Muscle of back (tissue), 11 donors: ENCODE data around the gene SET. TPM values are rescaled to one million over a fixed set of nuclear protein-coding genes. Genes with fewer than 3 reads are reported as not detected.
A peak's percentile ranks its signal among the peaks of the same experiment; 100 is the strongest.

ENCODE experiments used
- DNase-seq, 3 donors: peaks; one replicate each; pipeline versions ENCODE4 v3.0.0 to v3.0.0-alpha.2; 2013
- polyA plus RNA-seq, 10 donors: library from polyadenylated mRNA; unstranded; fragments of 120-200 nt; gene quantifications; one replicate each; pipeline ENCODE4 v1.2.1, GENCODE V29; 2013; ENCODE audit not compliant: insufficient read length in 10 of 10

Gene SET
- polyA plus RNA-seq, 10 donors, result 283 to 402 (median 330) TPM

DNA sequence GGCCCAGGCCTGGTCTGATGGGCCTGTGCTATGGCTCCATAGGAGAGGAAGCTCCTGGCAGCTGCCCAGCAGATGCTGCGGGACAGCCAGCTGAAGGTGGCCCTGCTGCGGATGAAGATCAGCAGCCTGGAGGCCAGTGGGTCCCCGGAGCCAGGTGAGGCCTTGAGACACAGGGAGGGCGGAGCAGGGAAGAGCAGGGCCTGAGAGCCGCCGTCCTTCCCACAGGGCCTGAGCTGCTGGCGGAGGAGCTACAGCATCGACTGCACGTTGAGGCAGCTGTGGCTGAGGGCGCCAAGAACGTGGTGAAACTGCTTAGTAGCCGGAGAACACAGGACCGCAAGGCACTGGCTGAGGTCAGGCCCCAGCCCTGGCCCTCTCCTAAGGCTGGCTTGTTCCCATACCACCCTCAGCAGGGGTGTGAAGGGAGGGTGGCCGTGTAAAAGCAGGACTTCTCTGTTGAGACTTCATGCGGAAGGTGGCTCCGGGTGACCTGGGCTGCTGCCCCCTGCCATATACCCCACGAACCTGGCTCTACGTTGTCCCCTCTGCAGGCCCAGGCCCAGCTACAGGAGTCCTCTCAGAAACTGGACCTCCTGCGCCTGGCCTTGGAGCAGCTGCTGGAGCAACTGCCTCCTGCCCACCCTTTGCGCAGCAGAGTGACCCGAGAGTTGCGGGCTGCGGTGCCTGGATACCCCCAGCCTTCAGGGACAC is 17.8 kb downstream of the SET start:
- peak in 1 of 3 donors; percentile 54 for DNase-seq

DNA sequence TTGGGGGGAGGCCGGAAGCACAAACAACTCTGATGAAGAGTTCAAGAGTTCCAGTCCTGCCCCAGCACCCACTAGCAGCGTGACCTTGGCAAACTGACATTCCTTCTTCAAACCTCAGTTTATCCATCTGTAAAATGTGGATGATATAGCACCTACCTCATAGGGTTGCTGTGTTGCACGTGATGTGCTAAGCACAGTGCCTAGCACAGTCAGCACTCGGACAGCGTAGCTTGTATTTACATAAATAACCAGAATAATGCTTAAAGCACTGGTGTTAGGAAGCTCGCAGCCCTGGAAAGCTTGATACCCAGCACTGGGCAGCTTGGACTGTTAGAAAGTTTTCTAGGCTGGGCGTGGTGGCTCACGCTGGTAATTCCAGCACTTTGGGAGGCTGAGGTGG is 18.4 kb downstream of the SET start:
- no peak for DNase-seq

- no peak for DNase-seq
These were observed 23.7 kb downstream of the SET start for GRCh38 chr9:128712451-128713410.

GRCh38 chr9:128713411-128713780 is 24.4 kb downstream of the SET start:
- no peak for DNase-seq

DNA sequence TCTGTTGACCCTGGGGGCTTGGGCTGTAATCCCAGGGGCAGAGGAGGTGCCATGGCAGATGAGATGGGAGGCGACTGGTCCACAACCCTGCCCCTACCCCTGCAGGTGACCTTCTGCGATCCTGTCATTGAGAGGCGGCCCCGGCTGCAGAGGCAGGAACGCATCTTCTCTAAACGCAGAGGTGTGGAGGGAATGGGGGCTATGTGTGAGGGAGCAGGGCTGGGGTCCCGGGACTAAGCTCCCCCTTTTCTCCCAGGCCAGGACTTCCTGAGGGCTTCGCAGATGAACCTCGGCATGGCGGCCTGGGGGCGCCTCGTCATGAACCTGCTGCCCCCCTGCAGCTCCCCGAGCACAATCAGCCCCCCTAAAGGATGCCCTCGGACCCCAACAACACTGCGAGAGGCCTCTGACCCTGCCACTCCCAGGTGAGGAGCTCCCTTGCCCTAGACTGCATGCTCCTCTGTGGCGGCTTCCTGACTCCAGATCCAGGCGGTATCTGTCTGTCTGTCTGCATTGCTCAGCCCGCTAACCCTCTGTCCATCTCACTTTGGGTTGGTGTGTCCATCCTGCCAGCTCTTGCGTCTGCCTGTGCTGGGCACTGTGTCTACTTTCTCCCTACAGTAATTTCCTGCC is 25.0 kb downstream of the SET start:
- no peak for DNase-seq

DNA sequence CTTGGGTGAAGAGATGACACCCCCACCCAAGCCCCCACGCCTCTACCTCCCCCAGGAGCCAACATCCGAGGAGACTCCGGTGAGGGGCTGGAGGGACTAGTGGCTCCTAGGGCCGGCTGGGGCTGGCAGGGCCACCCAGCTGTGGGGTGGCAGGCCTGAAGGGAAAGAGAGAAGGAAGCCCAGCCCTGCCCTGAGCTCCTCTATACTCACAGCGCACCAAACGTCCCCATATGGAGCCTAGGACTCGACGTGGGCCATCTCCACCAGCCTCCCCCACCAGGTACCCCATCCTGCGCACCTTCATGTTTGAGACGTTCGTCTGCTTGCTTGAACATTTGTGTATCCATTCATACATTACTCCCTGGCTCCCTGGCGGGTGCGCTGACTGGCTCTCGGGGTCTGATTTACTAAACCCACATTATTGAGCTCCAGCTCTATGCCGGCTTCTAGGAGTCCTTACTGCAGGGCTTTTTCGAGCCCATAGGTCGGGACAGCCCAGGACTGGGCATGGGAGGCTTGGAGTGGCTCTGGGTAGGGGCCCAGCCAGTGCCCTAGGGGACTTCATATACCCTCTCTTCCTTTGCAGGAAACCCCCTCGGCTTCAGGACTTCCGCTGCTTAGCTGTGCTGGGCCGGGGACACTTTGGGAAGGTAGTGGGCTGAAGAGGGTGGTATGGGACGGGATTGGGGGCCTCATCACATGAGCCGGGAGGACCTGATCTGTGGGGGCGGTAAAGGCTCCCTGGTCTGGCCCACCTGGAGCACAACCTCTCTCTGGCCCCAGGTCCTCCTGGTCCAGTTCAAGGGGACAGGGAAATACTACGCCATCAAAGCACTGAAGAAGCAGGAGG is 25.8 kb downstream of the SET start:
- no peak for DNase-seq

DNA sequence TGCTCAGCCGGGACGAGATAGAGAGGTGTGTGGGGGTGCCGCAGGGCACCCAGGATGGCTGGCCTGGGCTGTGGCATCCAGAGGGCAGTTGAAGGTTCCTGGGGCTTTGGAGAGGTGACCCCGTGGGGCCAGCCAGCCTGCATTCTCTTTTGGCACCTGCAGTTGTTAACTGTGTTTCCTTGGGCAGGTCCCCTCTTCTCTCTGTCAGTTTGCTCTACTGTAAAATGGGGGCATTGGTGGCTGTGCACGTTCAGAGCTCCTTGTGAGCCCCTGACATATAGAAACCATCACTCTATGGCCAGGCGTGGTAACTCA is 26.4 kb downstream of the SET start:
- no peak for DNase-seq

DNA sequence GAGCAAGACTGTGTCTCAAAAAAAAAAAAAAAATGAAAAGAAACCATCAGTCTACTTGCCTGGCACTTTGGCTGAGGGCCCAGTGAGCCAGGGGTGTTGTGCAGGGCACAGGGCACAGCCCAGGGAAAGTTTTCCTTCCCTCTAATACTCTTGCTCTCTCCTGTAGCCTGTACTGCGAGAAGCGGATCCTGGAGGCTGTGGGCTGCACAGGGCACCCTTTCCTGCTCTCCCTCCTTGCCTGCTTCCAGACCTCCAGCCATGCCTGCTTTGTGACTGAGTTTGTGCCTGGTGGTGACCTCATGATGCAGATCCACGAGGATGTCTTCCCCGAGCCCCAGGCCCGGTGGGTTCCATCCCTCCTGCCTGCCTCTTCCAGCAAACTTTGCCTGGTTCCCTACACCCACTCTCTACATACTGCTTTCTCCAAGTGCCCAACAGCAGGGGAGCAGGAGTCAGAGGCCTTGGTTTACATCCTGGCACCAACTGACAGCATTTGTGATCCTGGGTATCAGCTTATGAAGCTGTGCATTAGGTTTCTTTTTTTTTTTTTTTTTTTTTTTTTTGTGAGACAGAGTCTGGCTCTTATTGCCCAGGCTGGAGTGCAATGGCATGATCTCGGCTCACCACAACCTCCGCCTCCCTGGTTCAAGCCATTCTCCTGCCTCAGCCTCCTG is 27.7 kb downstream of the SET start:
- no peak for DNase-seq

DNA sequence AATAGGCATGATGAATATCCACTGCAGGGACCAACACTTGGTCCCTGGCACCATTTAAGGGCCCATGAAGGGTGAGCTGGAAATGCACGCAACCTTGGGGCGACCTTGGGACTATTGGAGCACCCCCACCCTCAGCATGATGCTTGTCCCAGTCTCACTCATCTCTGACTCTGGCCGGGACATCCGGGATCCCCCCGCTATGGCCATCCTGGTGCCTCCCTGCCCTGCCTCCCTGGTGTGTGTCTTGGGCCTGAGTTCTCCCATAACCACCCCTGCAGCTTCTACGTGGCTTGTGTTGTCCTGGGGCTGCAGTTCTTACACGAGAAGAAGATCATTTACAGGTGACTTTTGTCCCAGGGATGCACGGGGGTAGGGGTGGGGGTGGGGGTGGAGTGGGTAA is 29.0 kb downstream of the SET start:
- no peak for DNase-seq

DNA sequence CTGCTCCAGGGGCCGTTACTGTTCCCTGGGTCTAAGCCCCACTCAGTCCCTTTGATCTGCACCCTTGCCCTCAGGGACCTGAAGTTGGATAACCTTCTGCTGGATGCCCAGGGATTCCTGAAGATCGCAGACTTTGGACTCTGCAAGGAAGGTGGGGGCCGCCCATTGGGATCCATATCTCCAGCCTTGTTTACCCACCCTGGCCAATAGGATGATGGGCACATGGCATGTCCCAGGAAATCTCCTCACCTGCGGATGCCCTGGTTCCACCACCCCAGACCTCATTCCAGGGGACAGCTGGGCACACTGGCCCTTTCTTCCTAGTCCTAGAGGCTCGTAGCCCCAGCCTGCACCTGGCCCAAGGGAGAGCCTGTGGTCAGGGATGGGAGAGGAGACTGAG is 29.5 kb downstream of the SET start:
- DNase-seq, result no peak

DNA sequence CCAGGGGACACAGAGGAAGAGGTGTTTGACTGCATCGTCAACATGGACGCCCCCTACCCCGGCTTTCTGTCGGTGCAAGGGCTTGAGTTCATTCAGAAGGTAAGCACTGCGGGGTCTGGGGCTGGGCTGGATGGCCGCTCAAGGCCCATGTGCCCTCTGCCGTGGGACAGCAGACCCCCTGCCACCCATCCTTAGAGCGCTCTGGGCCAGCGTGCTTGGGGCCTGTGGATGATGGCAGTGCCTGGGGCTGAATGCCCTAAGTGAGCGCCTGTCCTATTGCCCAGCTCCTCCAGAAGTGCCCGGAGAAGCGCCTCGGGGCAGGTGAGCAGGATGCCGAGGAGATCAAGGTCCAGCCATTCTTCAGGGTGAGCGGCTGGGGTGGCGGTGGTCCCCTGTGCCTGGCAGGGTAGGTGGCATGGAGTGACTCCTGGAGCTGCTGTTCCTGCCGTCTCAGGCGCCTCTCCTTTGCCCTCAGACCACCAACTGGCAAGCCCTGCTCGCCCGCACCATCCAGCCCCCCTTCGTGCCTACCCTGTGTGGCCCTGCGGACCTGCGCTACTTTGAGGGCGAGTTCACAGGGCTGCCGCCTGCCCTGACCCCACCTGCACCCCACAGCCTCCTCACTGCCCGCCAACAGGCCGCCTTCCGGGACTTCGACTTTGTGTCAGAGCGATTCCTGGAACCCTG is 31.0 kb downstream of the SET start:
- DNase-seq, result no peak

DNA sequence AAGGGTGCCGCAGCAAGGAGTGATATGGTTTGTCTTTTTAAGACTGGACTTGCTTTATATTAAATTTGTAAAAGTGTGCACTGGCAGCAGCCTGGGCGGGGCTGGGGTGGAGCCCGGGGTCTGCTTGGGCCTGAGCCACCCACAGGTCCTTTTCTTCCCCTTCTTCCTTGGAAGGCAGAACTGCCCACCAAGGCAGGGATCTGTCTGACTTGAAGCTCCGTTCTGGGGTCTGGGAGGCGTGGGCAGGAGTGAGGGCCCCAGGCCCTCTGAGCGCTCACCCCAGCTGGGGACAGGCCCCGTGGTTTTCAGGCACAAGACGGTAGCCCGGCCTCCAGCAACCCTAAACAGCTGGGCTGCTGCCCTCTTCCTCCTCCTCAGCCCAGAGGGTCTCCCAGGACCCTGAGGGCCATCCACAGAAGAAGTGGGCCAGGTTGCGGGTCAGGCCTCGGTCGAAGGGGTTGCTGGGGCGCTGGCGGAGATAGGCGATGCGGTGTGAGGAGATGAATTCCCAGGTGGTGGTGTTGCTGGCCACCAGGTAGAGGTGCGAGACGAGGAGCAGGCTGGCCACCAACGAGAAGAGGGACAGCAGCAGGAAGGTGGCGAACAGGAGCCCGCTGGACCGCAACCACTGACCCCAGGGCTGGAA is 31.9 kb downstream of the SET start:
- DNase-seq, result no peak

GRCh38 chr9:128721487-128722010 is 32.5 kb downstream of the SET start:
- no peak for DNase-seq

GRCh38 chr9:128722380-128723351 is 33.6 kb downstream of the SET start:
- no peak for DNase-seq

DNA sequence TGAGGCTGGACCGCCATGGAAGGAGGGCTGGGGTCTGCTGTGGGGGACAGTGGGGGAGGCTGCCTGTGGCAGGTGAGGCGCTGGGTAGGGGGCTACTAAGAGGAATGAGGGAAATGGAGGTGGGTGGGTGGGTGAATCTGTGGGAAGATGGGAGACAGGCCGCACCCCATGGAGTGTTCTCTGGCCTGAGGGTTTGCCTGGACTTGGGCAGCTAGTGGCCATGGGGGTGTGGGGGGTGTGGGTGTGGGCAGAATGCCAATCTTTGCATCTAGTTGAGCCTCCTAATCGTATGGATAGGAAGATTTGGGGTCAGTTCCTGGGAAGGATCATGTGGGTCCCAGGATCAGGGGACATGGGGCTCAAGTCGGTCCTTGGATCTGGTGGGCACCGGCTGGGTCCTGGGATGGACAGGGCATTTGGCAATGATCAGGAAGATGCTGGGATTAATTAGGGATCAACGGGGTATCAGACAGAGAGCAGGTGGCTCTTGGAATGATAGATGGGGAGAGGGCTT is 34.4 kb downstream of the SET start:
- no peak for DNase-seq

GRCh38 chr9:128723866-128724743 is 35.1 kb downstream of the SET start, which contains the start of gene ZDHHC12:
Gene ZDHHC12, minus strand, starts transcription at chr9:128724127. Its CDS starts 34 bp downstream, at chr9:128724093.
- DNase-seq, result peak; percentile 85 to 93 (median 86)

GRCh38 chr9:128724744-128725211 is 35.8 kb downstream of the SET start:
- DNase-seq, result peak in 2 of 3 donors; percentile 55 to 67
